NCI-H226 (cell line): ENCODE data around the gene NEU3.
"Not testable (repeated sequence)": the region's sequence is repeated elsewhere in the genome, so short reads cannot be mapped to it uniquely, and the experiment has no call there.

Source experiments
- DNase-seq: peaks from one replicate; pipeline ENCODE4 v3.0.0-alpha.2; 2015

The NEU3 gene

GRCh38 chr11:74984730-74985129 lies 4.0 kb upstream of the NEU3 start:
- no peak for DNase-seq

GRCh38 chr11:74989260-74989638 lies 516 bp downstream of the NEU3 start:
- no peak for DNase-seq

DNA sequence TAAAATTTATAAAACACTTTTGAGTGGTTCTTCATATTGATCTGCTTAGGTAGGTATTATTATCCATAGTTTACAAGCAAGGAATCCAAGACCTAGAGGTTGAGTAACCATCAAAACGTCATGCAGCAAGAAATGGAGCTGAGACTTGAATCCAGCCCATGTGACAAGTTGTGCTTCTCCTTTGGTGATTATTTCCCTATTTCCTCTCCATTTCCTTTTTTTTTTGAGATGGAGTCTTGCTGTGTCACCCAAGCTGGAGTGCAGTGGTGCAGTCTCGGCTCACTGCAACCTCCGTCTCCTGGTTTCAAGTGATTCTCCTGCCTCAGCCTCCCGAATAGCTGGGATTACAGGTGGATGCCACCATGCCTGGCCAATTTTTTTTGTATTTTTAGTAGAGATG lies 1.4 kb downstream of the NEU3 start:
- not testable (repeated sequence) for DNase-seq

GRCh38 chr11:74990941-74991340 lies 2.2 kb downstream of the NEU3 start:
- no peak for DNase-seq

DNA sequence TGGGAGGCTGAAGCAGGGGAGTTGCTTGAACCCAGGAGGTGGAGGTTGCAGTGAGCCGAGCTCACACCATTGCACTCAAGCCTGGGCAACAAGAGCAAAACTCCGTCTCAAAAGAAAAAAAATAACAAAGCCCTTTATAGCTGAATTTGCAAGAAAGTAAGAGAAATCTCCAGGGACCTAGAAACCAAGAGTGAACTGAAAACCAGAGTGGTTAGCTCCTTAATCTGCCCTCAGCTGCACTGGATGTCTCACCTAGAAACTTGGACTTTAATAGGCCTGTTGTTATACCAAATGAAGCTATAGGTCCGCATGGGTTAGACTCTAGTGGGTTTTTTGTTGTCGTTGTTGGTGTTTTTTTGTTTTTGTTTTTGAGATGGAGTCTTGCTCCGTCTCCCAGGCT lies 4.1 kb downstream of the NEU3 start:
- DNase-seq: no peak

- no peak for DNase-seq
Observed at GRCh38 chr11:75000975-75001354, 12.2 kb downstream of the NEU3 start.

DNA sequence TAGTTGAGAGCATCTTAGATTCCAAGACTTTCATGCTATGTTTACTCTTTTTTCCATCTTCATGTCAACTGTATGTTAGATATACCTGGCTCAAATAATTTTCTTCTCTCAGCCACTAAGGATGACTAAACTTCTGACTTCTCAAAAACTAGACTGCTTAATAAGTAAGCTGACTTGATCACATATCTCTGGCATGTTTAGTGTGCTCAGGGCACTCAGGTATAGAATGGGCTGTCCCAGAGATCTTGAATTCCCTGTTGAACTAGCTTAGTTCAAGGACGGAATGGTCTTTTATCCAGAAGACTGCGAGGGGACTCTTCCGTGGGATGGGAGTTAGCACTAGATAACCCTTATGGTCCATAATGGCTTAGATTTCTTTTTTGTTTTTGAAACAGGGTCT lies 13.0 kb downstream of the NEU3 start:
- DNase-seq: no peak

- no peak for DNase-seq
Observed at GRCh38 chr11:75002516-75002915, 13.8 kb downstream of the NEU3 start.

GRCh38 chr11:75004215-75004614 lies 15.5 kb downstream of the NEU3 start:
- DNase-seq: no peak

DNA sequence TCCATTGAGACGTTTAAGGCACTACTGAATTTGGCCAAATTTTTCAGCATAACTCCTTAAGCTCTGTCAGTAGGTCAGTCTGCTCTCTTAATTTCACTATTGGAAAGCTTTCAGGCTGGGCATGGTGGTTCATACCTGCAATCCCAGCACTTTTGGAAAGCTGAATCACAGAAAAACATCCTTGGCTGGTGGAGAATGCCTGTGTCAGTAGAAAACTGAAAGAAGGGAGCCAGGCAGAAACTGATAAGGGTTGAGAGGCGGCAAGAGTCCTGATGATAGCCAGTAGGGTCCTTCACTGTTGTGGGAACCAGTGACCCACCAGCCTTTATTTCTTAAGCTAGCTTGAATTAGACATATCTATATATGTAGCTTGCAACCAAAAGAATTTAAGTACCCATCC lies 22.6 kb downstream of the NEU3 start:
- no peak for DNase-seq

- no peak for DNase-seq
Observed at GRCh38 chr11:75011872-75012271, 23.1 kb downstream of the NEU3 start.

DNA sequence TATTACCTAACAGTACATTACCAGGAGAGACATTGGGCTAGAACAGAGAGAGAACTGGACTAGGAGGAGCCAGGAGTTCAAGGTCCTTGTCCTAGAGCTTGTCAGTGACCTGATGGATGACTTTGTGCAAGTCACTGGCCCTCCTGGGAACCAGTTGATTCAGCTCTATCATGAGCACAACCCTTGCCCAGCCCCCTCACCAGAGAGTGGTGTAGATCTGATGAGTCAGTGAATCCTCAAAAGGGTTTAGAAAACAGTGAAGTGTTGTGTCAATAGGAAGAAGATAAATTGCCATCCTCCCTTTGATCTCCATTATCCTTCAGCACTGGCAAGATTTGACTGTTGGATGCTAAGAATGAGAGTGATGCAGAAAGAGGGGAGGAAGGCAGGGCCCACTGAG lies 24.3 kb downstream of the NEU3 start:
- no peak for DNase-seq

GRCh38 chr11:75014129-75014528 lies 25.4 kb downstream of the NEU3 start:
- peak; percentile 67 for DNase-seq

GRCh38 chr11:75019200-75019599 lies 30.5 kb downstream of the NEU3 start:
- not testable (repeated sequence) for DNase-seq

- DNase-seq: not testable (repeated sequence)
Observed at GRCh38 chr11:75020328-75020727, 31.6 kb downstream of the NEU3 start.

GRCh38 chr11:75022296-75022695 lies 33.6 kb downstream of the NEU3 start:
- DNase-seq: no peak

- DNase-seq: peak; percentile 63
Observed at GRCh38 chr11:75022759-75023396, 34.1 kb downstream of the NEU3 start.

DNA sequence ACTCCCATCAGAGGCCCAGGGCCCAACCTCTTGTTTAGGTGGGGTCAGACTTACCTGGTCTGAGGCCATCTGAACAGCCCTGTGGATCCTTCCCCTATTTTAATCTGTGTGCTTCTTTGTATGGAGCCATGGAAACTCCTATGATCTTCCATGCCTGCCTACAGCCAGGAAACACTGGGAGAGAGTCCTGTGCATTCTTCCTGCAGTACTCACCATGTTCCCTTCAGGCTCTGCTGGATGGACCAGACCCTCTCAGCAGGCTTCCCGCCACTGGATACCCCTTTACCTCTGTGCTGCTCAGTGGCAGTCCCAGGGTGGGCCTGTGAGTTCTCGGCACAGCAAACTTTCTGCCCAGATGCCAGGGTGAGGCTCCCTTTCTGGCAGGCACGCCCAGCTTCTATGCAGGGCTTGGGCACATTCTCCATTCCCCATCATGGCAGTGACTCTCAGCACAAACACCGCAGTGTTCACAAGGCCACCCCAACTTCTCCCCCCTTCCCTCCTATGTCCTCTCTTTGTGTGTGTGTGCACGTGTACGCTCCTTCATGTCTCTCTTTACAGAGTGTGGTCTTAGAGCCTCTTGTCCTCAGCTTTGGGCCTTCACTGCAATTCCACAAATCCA lies 34.8 kb downstream of the NEU3 start:
- DNase-seq: no peak

GRCh38 chr11:75024068-75024449 lies 35.3 kb downstream of the NEU3 start:
- DNase-seq: no peak

GRCh38 chr11:75024764-75025211 lies 36.1 kb downstream of the NEU3 start:
- DNase-seq: no peak

GRCh38 chr11:75025561-75025960 lies 36.8 kb downstream of the NEU3 start:
- DNase-seq: no peak

DNA sequence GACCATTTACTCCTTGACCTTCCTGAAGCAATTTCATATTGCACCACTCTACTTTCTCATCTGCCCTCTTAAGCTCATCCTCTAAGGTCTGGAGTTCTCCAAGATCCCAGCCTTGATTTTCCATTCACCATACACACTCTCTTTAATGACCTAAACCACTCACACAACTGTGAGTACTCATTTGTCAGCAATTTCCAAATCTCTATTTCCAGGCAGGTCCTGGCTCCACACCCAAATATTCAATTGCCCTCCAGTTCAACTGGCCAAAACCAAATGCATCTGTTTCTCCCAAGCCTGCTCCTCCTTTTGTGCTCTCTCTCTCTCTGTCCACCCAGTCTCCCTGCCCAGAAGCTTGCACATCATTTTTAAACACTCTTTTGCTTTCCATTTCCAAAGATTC lies 39.6 kb downstream of the NEU3 start:
- no peak for DNase-seq

GRCh38 chr11:75028724-75029123 lies 40.0 kb downstream of the NEU3 start:
- DNase-seq: no peak

- DNase-seq: no peak
Observed at GRCh38 chr11:75029836-75030631, 41.3 kb downstream of the NEU3 start.
